Cardiac muscle cell (in vitro differentiated cells and primary cell): ENCODE results near the gene KANK3. TPM values are rescaled to one million over a fixed set of nuclear protein-coding genes. Genes with fewer than 3 reads are reported as not detected.
"Not testable (repeated sequence)": the region's sequence is repeated elsewhere in the genome, so short reads cannot be mapped to it uniquely, and the experiment has no call there.

ENCODE experiments used
- DNase-seq, 2 donors: peaks; one replicate each; pipeline versions ENCODE4 v3.0.0 to v3.0.0-alpha.2; 2010 to 2017; ENCODE audit warnings: low read depth in 1 of 2, low spot score in 1 of 2
- H3K27ac ChIP-seq: fragments of 200-600 bp; sonication (generic); 2 replicates; pipeline ENCODE4 v1.5.1; 2016
- H3K27me3 ChIP-seq: fragments of 200-600 bp; sonication (generic); 2 replicates; pipeline ENCODE4 v1.6.0; 2016; ENCODE audit warnings: control low read depth
- H3K36me3 ChIP-seq: fragments of 200-600 bp; sonication (generic); 2 replicates; pipeline ENCODE4 v1.5.1; 2016; ENCODE audit warnings: control low read depth
- H3K4me1 ChIP-seq: fragments of 200-600 bp; sonication (generic); 2 replicates; pipeline ENCODE4 v1.8.1; 2017; ENCODE audit warnings: low read depth, mild to moderate bottlenecking, mixed run types
- H3K4me3 ChIP-seq: fragments of 200-600 bp; sonication (generic); 2 replicates; pipeline ENCODE4 v1.5.1; 2016; ENCODE audit warnings: mild to moderate bottlenecking
- H3K9me3 ChIP-seq: fragments of 200-600 bp; sonication (generic); 2 replicates; pipeline ENCODE4 v1.5.1; 2017; ENCODE audit warnings: low read depth, mild to moderate bottlenecking, control low read depth
- polyA plus RNA-seq: library from polyadenylated mRNA; unstranded; fragments of >200 nt; fragmentation: Nextera tagmentation; extraction: Ambion mirVana; gene quantifications from 2 replicates; pipeline ENCODE4 v1.2.1, GENCODE V29; 2016
- total RNA-seq: library from RNA; depleted of rRNA; stranded (reverse); fragments of >200 nt; gene quantifications from 2 replicates; pipeline ENCODE4 v1.2.3, GENCODE V29; 2016
- TF ChIP-seq, protein P1 (sequence below): IDR thresholded peaks from 2 replicates; pipeline ENCODE4 v1.5.1; 2012; ENCODE audit warnings: low read depth, mild to moderate bottlenecking, low read length

KANK3 gene
- total and polyA plus RNA-seq, 2 experiments from 2014 or later: 0.72 to 4.0 TPM

DNA sequence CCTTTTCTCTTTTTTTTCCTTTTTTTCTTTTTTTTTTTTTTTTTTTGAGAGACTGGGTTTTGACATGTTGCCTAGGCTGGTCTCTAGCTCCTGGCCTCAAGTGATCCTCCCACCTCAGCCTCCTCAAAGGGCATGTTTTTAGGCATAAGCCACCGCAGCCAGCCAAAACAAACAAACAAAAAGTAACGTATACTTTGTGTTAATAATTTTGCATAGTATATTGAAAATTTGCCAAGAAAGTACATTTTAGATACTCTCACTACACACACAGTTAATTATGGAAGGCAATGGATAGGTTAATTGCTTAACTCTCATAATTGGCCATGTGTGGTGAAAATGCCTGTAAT, 45.5 kb upstream of the KANK3 start:
- no peaks in the 10 kb centered on the region for H3K4me1 ChIP-seq
- DNase-seq: no peak
- no peaks in the 10 kb centered on the region for H3K9me3 ChIP-seq
- TF ChIP-seq, protein P1, sequence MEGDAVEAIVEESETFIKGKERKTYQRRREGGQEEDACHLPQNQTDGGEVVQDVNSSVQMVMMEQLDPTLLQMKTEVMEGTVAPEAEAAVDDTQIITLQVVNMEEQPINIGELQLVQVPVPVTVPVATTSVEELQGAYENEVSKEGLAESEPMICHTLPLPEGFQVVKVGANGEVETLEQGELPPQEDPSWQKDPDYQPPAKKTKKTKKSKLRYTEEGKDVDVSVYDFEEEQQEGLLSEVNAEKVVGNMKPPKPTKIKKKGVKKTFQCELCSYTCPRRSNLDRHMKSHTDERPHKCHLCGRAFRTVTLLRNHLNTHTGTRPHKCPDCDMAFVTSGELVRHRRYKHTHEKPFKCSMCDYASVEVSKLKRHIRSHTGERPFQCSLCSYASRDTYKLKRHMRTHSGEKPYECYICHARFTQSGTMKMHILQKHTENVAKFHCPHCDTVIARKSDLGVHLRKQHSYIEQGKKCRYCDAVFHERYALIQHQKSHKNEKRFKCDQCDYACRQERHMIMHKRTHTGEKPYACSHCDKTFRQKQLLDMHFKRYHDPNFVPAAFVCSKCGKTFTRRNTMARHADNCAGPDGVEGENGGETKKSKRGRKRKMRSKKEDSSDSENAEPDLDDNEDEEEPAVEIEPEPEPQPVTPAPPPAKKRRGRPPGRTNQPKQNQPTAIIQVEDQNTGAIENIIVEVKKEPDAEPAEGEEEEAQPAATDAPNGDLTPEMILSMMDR: no peak
- no peaks in the 10 kb centered on the region for H3K36me3 ChIP-seq
- H3K27ac ChIP-seq: no peak overlapping the region
- H3K4me3 ChIP-seq: no peak overlapping the region
- H3K27me3 ChIP-seq: no peaks in the 10 kb centered on the region

DNA sequence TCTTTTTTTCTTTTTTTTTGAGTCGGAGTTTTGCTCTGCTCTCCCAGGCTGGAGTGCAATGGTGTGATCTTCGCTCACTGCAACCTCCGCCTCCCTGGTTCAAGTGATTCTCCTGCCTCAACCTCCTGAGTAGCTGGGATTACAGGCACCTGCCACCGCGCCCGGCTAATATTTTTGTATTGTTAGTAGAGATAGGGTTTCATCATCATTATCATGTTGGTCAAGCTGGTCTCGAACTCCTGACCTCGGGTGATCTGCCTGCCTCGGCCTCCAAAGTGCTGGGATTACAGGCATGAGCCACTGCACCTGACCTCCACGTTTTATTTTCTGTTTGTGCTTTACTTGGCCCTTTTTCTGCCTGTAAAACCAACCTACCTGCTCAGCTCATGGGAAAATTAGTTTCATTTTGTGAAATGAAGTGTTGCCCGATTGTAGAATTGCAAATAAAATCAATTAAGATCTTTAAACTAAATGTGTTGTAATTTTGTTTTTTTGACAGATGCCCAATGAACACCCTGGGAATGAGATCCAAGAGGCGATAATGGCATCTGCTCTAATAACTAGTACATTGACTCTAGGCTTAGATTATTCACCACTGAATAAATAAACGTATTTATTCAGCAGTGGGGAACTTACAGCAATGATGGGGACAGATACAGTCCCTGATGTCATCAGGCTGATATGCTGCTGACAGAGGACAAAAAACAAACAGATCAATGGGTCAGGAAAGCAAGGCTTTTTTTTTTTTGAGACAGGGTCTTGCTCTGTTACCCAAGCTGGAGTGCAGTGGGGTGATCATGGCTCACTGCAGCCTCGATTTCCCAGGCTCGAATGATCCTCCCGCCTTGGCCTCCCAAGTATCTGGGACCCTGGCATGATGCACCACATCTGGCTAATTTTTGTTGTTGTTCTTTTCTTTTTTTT, 44.9 kb upstream of the KANK3 start:
- no peak for DNase-seq
- no peak overlapping the region for H3K4me3 ChIP-seq
- no peaks in the 10 kb centered on the region for H3K9me3 ChIP-seq
- no peaks in the 10 kb centered on the region for H3K4me1 ChIP-seq
- no peak overlapping the region for H3K27ac ChIP-seq
- no peaks in the 10 kb centered on the region for H3K27me3 ChIP-seq
- TF ChIP-seq, protein P1: no peak
- H3K36me3 ChIP-seq: no peaks in the 10 kb centered on the region

DNA sequence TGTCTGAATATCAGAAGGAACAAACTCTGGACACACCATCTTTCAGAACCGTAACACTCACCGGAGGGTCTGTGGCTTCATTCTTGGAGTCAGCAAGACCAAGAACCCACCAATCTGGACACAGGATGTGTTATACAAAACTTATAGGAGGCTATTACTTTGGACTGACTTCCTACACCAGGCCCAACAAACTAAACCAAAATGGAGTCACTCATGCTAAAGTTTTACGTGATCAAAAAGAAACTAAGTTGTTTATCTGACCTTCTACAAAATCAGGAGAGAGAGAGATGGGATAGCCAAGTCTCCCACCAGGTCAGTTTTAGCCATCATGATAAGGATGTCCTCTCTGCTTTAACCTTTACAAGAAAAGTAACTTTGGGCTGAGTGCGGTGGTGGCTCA, 43.9 kb upstream of the KANK3 start:
- H3K36me3 ChIP-seq: no peaks in the 10 kb centered on the region
- H3K4me1 ChIP-seq: no peaks in the 10 kb centered on the region
- H3K4me3 ChIP-seq: no peak overlapping the region
- H3K9me3 ChIP-seq: no peaks in the 10 kb centered on the region
- DNase-seq: no peak
- TF ChIP-seq, protein P1: no peak
- H3K27ac ChIP-seq: no peak overlapping the region
- H3K27me3 ChIP-seq: no peaks in the 10 kb centered on the region

DNA sequence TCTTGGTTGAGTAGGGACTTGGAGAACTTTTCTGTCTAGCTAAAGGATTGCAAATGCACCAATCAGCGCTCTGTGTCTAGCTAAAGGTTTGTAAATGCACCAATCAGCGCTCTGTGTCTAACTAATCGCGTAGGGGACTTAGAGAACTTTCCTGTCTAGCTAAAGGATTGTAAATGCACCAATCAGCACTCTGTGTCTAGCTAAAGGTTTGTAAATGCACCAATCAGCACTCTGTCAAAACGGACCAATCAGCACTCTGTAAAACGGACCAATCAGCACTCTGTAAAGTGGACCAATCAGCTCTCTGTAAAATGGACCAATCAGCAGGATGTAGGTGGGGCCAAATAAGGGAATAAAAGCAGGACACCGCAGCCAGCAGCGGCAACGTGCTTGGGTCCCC, 43.4 kb upstream of the KANK3 start:
- H3K27ac ChIP-seq, H3K4me3 ChIP-seq, H3K9me3 ChIP-seq, H3K36me3 ChIP-seq, H3K27me3 ChIP-seq, H3K4me1 ChIP-seq, DNase-seq: not testable (repeated sequence)

DNA sequence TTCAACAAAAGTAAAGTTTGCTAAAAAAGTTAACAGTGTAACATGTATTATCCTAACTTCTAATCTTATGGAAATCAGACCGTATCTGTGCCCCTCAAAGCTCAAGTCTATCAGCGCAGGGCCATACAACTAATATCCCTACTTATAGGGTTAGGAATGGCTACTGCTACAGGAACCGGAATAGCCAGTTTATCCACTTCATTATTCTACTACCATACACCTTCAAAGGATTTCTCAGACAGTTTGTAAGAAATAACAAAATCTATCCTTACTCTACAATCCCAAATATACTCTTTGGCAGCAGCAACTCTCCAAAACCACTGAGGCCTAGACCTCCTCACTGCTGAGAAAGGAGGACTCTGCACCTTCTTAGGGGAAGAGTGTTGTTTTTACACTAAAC, 42.5 kb upstream of the KANK3 start:
- not testable (repeated sequence) for DNase-seq, H3K36me3 ChIP-seq, H3K9me3 ChIP-seq, H3K27me3 ChIP-seq, H3K4me1 ChIP-seq, H3K4me3 ChIP-seq, H3K27ac ChIP-seq

DNA sequence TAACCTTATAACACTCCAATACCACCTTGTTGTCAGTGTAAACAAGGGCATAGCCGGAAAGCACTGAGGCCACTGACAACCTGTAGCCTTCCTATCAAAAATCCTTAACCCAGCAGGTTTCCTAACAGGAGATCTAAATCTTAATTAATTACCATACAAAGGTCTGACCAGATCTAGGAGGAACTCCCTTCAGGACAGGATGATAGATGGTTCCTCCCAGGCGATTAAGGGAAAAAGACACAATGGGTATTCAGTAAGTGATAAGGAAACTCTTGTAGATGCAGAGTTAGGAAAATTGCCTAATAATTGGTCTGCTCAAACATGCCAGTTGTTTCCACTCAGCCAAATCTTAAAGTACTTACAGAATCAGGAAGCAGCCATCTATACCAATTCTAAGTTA, 42.0 kb upstream of the KANK3 start:
- DNase-seq, H3K27ac ChIP-seq, H3K4me3 ChIP-seq, H3K36me3 ChIP-seq, H3K9me3 ChIP-seq, H3K27me3 ChIP-seq, H3K4me1 ChIP-seq: not testable (repeated sequence)

DNA sequence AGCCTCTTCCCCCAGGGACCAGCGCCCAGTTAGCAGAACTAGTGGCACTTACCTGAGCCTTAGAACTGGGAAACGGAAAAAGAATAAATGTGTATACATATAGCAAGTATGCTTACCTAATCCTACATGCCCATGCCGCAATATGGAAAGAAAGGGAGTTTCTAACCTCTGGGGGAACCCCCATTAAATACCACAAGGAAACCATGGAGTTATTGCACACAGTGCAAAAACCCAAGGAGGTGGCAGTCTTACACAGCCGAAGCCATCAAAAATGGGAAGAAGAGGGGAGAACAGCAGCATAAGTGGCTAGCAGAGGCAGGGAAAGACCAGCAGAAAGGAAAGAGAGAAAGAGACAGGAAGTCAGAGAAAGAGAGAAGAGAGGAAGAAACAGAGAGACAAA, 41.5 kb upstream of the KANK3 start:
- H3K36me3 ChIP-seq, H3K9me3 ChIP-seq, H3K4me3 ChIP-seq, H3K27ac ChIP-seq, DNase-seq, H3K27me3 ChIP-seq, H3K4me1 ChIP-seq: not testable (repeated sequence)

DNA sequence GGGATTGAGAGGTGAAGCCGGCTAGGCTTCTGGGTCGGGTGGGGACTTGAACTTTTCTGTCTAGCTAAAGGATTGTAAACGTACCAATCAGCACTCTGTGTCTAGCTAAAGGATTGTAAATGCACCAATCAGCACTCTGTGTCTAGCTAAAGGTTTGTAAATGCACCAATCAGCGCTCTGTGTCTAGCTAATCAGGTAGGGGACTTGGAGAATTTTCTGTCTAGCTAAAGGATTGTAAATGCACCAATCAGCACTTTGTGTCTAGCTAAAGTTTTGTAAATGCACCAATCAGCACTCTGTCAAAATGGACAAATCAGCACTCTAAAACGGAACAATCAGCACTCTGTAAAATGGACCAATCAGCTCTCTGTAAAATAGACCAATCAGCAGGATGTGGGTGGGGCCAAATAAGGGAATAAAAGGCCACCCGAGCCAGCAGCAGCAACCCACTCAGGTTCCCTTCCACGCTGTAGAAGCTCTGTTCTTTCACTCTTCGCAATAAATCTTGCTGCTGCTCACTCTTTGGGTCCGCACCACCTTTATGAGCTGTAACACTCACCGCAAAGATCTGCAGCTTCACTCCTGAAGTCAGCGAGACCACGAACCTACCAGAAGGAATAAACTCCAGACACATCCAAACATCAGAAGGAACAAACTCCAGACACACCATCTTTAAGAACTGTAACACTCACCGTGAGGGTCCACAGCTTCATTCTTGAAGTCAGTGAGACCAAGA, 36.3 kb upstream of the KANK3 start:
- not testable (repeated sequence) for H3K4me1 ChIP-seq, DNase-seq, H3K27me3 ChIP-seq, H3K36me3 ChIP-seq, H3K27ac ChIP-seq, H3K9me3 ChIP-seq, H3K4me3 ChIP-seq
